Tibial nerve (tissue), 4 donors: ENCODE data around the gene GMCL2.

ENCODE experiments used
- CTCF ChIP-seq, 5 experiments: fragments of 200-600 bp in 3 of 5; fragments of 450-650 bp in 2 of 5; sonication (generic) in 3 of 5; IDR thresholded peaks; one replicate each; pipeline ENCODE4 v1.5.1; 2016 to 2019; ENCODE audit warnings: antibody characterized with exemption in 5 of 5, mild to moderate bottlenecking in 3 of 5, moderate library complexity in 2 of 5
- EP300 ChIP-seq, 2 donors: sonication (generic); formaldehyde crosslinking; IDR thresholded peaks; one replicate each; pipeline ENCODE4 v1.6.1; 2017; ENCODE audit warnings: antibody characterized with exemption in 2 of 2, mild to moderate bottlenecking in 1 of 2
- POLR2A ChIP-seq, 2 donors: fragments of 450-650 bp; IDR thresholded peaks; one replicate each; pipeline ENCODE4 v1.6.1; 2017; ENCODE audit warnings: antibody characterized with exemption in 2 of 2, mild to moderate bottlenecking in 2 of 2, moderate library complexity in 2 of 2

GRCh38 chr5:178231539-178232123 is 44.5 kb upstream of the GMCL2 start:
- TF ChIP-seq CTCF (IDR thresholded peaks at IDR 0.05) (no peak), POLR2A (IDR thresholded peaks at IDR 0.05) (no peak), EP300 (IDR thresholded peaks at IDR 0.05) (no peak)
